HEK293T (cell line): Measurements from ENCODE around the gene RAB11FIP3.

Experiments used
- BHLHE40 ChIP-seq: fragments of 450-650 bp; IDR thresholded peaks from 2 replicates; pipeline ENCODE4 v1.6.1; 2016; ENCODE audit warnings: mild to moderate bottlenecking, moderate library complexity, borderline replicate concordance
- ELF4 ChIP-seq: fragments of 450-650 bp; IDR thresholded peaks from 2 replicates; pipeline ENCODE4 v1.6.1; 2017; ENCODE audit warnings: antibody characterized with exemption
- FOXA1 ChIP-seq: fragments of 450-650 bp; IDR thresholded peaks from 2 replicates; pipeline ENCODE4 v1.6.1; 2016; ENCODE audit warnings: mild to moderate bottlenecking
- LEF1 ChIP-seq: fragments of 450-650 bp; IDR thresholded peaks from 2 replicates; pipeline ENCODE4 v1.6.1; 2017; ENCODE audit warnings: mild to moderate bottlenecking, borderline replicate concordance
- TARDBP ChIP-seq: fragments of 450-650 bp; IDR thresholded peaks from 2 replicates; pipeline ENCODE4 v1.6.1; 2016

GRCh38 chr16:561957-562938 is 136.8 kb downstream of the RAB11FIP3 start:
- TF ChIP-seq LEF1 (no peak), ELF4 (no peak), TARDBP (no peak), BHLHE40 (no peak), FOXA1 (no peak)
